ENCODE results near the gene KLHL17.

The KLHL17 gene

DNA sequence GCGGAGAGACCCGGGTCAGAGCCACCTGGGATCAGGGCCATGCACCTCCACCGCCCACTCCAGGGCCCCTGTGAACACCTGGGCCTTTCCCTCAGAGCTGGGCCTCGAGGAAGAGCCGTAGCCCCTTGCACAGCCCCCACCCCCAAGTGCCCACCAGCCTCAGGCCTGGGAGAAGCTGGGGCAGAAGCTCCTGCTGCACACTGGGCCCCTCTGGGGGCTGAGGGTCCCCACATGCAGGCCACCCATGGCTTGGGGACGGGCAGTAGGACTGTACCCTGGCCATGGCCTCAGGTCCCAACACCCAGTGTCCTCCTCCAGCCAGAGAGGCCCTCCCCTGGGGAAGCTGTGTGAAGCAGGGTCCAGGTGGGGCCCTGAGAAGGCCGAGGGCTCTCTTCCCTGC lies 7.8 kb upstream of the KLHL17 start:
- no peak for DNase-seq (ENCODE audit: low spot score)

DNA sequence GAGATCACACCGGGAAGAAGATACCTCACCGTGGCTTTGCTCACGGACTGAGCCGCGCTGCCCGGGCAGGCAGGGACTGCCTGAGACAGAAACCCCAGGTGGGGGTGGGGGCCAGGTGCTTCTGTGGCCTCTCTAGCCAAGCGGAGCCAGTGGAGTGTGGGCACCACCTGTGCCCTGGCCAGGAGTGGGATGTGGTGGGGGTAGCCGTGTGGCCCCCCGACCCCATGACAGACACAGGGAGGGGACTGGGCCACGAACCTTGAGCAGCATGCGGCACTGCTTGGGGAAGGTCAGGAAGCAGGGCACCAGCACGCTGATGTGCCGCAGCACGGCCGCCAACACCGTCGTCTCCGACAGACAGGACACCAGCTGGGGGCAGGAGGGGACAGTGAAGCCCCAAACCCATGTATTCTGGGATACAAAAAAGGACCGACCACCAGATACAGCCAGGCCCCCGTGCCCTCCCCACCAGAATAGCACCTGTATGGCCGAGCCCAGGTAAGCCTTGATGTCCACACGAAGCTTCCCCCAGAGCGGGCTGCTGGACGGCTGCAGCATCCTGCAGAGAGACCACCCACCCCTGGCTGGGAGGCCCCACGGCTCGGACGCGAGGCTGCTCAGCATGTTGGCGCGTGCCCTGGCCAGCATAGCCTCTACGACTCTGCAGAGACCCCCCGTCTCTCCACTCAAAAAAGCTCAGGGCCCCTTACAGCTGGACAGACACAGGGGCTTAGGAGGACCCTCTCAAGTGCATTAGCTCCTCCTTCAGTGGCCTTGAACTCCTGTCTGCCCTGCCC lies 6.7 kb upstream of the KLHL17 start:
- DNase-seq (ENCODE audit: low spot score): no peak

DNA sequence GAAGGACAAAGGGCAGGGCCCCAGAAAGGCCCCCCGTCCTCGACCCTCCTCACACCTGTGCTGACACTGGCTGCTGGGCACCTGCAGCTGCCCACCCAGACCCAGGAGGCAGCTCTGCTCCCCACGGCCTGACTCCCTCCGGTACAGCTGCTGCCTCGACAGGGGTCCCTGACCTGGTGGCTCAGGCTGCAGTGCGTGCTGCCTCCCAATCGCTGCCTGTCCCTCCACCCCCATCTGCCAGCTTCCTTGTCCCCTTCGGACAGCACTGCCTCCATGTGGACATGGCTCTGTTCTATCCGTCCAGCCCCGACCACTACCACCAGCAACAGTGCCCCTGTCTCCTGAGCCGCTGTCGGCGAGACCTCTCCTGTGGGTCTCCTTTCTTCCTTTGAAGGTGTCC lies 5.5 kb upstream of the KLHL17 start:
- no peak for DNase-seq (ENCODE audit: low spot score)

DNA sequence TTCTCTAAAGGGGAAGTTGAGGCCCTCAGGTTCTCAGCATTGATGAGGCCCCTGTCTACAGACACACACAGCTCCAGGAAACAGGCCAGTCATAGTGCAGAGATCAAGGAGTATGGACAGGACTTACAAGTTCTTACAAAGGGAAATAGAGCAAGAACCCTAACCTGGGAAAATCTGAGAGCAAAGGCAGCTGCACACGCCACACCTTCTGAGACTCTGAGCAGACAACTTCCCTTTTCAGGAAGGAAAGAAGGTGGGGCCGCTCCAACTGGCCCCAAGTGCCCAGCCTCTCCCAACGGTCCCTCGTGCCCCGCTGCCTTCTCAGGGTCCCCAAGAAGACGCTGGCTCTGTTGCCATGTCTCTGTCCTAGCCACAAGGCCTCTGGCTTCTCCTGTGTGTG lies 4.9 kb upstream of the KLHL17 start:
- DNase-seq (ENCODE audit: low spot score): no peak

DNA sequence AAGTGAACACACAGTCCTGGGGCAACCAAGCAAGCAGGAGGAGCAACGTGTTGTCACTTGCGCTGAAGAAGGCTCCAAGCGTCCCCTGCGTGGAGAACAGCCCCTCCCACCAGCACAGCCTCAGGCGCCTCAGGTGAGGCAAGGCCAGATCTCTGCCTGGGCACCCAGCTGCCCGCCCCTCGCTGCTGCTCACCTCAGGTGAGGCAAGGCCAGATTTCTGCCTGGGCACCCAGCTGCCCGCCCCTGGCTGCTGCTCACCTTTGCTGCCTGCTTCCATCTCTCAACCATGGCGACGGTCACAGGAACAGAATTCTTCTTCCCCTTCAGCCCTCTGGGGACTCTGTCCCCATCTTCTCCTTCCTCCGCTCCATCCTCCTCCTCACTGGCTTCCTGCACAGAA lies 3.7 kb upstream of the KLHL17 start:
- DNase-seq (ENCODE audit: low spot score): no peak

DNA sequence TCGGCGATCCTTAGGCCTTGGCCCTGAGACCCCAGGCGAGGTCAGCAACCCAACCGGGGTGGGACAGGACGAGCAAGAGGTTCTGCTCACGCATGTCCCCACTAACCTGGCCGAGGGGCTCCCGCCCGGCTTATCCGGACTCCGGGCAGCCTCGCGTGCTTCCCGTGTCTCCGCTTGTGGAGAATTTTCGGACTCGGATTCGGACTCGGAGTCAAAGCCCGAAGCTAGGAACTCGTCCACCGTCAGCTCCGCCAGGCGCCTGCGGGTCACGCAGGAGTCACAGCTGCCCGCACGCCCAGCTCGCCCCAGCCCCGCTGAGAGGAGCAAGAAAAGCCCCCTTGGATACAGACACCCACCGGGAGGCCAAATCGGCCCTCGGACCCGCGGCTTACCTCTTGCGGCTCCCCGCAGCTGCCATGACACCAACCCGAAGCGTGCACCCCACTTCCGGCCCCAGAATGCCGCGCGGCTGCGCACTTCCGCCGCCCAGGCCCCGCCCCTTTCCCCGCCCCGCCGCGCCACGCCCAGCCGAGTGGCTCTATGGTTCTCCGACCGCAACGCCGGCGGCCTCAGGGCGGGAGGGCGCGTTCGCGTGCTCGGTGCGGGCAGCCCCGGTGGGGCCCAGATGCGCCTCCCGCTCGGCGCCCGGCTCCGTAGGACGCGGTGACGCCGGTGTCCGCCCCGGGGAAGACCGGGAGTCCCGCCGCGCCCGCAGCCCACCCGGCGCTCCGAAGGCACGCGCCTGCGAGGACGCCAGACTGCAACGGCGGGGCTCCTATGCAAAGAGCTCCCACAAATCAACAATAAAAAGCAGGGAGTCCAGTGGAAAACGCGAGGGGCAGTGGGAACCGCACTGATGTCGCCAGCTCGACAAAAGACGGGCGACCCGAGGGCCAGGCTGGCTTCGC lies 1.3 kb upstream of the KLHL17 start, which contains the start of gene NOC2L:
Gene NOC2L (minus strand): TSS at position 434 of the 908 bp plus-strand sequence. CDS start 16 bp downstream, at position 418.
- peak; percentile 75 for DNase-seq (ENCODE audit: low spot score)

DNA sequence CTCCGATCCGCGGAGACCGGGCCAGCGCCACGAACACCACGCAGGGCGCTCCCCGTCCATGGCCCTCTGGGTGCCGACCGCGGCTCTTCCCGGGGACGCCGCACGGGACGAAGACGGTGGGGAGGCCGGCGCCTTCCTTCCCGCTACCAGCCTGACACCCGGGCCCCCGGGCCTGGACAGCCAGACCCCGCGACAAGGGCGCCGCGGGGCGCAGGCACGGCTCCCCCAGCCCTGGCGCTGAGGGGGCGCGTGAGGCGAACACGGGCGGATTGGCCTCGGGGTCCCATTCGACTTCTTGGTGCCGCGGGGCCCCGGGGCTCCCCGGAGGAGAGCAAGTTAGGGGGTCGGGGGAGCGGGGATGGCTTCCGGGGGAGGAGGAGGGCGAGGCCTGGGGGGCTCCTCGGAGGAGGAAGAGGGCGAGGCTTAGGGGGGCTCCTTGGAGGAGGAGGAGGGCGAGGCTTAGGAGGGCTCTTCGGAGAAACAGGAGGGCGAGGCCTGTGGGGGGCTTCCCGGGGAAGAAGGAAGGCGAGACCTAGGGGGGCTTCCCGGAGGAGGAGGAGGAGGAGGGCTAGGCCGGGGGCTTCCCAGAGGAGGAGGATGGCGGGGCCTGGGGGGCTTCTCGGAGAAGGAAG lies 537 bp upstream of the KLHL17 start:
- no peak for DNase-seq (ENCODE audit: low spot score)

DNA sequence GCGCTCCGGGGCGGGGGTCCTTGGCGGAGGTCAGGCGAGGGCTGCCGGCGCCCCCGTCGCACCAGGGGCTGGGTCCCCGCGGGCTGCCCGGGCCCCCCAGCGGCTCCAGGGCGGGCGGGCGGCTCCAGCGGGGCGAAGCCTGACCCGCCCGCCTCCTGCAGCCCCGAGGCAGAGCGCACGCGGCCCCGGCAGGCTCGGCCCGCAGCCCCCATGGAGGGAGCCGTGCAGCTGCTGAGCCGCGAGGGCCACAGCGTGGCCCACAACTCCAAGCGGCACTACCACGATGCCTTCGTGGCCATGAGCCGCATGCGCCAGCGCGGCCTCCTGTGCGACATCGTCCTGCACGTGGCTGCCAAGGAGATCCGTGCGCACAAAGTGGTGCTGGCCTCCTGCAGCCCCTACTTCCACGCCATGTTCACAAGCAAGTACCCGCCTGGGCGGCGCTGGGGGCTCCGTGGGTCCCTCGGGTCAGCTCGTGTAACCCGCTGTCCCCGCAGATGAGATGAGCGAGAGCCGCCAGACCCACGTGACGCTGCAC lies 817 bp downstream of the KLHL17 start:
- no peak for DNase-seq (ENCODE audit: low spot score)

DNA sequence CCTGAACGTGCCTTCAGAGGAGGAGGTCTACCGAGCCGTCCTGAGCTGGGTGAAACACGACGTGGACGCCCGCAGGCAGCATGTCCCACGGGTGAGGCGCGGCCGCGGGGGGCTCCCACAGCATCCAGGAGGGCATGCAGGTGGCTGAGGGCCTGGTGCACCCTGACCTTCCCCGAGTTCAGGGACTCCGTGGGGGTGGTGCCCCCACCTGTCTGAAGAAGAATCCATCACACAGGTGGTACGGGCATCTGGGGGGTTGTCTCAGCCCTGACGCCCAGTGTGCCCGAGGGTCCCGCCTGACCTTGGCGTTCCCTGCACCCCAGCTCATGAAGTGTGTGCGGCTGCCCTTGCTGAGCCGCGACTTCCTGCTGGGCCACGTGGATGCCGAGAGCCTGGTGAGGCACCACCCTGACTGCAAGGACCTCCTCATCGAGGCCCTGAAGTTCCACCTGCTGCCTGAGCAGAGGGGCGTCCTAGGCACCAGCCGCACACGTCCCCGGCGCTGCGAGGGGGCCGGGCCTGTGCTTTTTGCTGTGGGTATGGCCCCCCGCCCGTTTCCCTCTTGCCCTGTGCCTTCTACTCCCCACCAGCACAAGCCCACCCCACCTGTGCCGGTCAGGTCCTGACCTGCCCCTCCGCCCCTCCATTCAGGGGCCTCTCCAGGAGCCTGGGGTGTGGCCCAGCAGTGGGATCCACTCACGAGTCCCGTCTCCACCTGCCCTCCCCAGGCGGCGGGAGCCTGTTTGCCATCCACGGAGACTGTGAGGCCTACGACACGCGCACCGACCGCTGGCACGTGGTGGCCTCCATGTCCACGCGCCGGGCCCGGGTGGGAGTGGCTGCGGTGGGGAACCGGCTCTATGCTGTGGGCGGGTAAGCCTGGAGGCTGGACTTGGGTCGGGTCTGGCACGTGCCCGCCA lies 2.3 kb downstream of the KLHL17 start:
- no peak for DNase-seq (ENCODE audit: low spot score)

DNA sequence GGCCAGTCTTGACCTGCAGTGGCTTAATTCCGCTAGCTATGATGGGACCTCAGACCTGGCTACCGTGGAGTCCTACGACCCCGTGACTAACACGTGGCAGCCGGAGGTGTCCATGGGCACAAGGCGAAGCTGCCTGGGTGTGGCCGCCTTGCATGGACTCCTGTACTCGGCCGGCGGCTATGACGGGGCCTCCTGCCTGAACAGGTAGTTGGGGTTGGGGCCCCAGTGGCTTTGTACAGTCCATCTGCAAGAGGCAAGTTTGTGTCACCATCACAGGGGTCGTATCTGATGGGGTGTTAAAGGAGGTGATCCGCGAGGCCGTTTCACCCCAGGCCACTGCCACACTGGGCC lies 2.9 kb downstream of the KLHL17 start:
- DNase-seq (ENCODE audit: low spot score): no peak

DNA sequence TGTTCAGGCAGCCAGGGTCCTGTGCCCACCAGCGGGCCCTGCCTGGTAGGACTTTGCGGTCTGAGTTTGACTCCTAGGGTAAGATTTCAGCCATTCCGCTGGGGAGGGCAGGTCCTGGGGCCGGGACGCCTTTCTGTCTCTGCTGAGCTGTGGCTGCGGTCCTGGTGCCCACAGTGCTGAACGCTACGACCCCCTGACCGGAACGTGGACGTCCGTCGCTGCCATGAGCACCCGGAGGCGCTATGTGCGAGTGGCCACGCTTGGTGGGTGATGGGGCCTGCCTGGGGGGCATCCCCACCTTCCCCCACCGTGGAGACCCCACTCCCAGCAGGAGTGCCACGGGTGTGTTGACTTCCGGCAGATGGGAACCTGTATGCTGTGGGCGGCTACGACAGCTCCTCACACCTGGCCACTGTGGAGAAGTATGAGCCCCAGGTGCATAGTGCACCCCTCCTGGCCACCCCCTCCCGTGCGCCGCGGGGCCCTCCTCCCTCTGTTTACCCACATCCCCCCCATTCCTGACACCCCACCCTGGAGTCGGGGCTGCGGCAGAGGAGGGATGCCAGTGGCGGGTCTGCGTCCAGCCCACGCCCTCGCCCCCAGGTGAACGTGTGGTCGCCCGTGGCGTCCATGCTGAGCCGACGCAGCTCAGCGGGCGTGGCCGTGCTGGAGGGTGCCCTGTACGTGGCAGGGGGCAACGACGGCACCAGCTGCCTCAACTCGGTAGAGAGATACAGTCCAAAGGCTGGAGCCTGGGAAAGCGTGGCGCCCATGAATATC lies 3.6 kb downstream of the KLHL17 start:
- DNase-seq (ENCODE audit: low spot score): no peak

DNA sequence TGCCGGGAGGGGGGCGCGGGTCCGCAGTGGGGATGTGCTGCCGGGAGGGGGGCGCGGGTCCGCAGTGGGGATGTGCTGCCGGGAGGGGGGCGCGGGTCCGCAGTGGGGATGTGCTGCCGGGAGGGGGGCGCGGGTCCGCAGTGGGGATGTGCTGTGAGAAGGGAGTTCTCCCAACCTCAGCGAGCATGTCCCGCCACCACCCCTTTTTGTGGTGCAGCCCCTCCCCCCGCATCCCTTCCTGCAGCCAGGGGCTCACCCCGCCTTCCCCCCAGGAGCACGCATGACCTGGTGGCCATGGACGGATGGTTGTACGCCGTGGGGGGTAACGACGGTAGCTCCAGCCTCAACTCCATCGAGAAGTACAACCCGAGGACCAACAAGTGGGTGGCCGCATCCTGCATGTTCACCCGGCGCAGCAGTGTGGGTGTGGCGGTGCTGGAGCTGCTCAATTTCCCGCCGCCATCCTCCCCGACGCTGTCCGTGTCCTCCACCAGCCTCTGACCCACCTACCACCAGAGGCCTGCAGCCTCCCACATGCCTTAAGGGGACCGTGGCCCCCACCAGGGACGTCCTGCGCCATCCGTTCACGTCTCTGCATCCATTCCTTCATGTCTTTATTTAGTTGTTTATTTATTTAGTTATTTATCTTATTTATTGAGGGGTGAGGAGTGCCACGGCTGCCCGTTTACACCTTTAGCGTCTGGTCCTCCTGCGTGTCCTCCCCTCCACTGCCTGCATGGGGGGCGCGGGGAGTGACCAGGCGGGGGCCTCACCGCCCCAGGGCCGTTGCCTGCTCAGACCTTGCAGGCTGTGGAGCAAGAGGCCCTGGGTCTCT lies 4.5 kb downstream of the KLHL17 start:
- DNase-seq (ENCODE audit: low spot score): no peak

DNA sequence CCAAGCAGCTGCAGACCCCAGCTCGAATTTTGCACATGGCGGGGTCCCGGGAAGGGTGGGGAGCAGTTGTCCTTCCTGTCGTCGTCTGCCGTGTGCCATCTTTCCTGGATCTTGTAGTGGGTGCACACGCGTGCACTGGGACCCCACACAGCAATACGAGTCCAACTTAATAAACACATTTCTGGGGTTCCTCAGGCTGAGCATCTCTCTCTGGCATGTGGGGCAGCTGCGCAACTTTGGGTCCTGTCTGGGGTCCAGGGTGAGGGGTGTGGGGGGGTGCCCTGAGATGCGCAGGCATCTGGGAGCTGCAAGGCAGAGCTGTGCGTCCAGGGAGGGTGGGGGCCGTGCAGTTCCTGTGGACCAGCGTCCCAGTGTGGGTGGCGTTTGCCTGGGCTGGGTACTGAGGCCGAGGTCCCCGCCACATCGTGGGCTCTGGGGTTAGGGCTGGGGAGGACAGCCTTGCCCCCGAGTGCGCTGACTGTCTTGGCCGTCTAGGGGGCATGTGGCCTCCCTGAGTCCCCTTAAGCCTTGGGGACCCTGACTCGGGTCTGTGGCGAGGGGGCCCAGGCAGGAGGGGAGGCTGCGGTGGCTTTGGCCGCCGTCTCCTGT lies 5.2 kb downstream of the KLHL17 start:
- no peak for DNase-seq (ENCODE audit: low spot score)

DNA sequence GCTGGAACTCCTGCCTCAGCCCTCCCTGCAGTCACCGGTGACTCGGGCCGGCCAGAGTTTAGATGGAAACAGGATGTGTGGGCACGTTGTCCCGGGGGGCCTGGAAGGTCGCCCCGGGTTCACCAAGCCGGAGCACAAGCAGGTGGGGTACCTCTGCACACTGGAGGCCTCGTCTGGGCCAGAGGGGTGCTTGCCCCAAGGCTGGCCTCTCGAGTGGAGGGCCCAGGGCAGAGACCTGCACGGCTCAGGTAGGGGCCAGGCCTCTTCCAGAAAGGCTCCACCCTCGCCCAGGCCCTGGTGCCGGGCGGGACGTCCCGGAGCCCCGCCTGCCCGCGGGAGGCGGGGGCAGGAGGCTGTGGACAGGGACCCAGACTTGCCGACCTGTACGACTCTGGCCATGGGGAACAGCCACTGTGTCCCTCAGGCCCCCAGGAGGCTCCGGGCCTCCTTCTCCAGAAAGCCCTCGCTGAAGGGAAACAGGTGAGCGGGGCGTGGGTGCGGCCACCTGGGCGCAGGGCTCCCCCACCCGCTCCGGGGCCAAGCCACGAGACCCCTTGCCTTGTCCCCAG lies 5.8 kb downstream of the KLHL17 start, which contains the start of gene PLEKHN1:
Gene PLEKHN1 (plus strand): TSS at position 348 of the 569 bp plus-strand sequence. CDS start 50 bp downstream, at position 398.
- DNase-seq (ENCODE audit: low spot score): no peak

DNA sequence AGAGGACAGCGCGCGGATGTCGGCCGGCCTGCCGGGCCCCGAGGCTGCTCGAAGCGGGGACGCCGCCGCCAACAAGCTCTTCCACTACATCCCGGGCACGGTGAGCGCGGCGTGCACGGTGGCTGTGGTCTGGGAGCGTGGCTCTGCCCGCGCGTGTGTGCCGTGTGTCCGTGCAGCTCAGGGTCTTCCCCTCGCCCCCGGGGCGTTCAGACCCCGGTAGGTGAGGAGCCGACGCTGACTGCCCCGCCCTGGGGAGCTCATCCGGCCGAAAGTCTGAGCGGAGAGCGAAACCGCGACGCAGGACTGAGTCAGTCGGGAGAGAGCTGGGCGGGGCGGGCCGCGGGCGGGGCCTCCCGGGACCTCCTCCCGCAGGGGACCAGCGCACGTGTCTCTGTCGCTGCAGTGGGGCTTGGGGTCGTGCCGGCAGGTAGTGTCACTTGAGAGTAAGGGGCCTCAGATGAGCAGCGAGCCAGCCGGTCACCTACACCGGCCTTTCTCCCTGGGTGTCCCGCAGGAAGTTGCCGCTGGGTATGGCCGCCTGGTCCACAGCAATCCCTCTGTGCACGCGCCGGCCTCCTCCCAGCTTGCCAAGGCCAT lies 6.4 kb downstream of the KLHL17 start:
- peak; percentile 48 for DNase-seq (ENCODE audit: low spot score)

DNA sequence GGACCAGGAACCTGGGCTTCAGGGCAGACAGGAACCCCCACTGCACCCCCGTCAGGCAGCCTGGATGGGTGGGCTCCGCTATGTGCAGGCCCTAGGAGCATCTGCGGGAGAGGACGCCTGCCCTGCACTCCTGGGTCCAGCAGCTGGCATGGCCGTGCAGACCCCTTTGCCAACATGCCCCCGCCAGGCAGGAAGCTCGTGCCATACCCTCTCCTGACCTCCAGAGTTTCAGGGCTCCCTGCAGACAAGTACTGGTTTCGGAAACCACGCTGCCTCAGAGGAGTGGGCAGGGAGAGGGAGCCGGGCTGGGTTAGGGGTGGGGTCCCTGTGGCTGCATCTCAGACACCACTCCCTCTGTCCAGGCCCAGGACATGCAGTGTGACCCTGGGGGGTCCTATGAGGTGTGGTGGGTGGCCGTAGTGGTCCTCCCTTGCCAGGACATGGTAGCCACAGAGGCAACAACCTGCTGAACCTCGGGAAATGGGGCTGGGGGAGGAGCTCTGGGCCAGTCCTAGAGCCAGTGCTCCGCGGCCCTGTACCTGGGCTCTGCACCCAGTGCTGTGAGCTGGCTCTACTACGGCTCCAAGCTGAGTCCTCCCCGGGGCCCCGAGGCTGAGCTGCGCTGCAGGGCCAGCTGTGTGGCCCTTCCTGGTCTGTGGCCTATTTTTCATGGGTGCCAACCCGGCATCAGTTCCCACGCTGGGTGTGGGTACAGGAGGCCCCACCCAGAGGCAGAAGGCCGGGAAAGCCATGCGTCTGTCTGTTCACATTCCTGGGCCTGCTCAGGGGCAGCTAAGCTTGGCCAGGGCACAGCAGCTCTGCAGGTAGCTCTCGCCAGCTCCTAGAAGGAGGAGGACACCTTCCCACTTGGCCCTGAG lies 7.3 kb downstream of the KLHL17 start:
- DNase-seq (ENCODE audit: low spot score): no peak

DNA sequence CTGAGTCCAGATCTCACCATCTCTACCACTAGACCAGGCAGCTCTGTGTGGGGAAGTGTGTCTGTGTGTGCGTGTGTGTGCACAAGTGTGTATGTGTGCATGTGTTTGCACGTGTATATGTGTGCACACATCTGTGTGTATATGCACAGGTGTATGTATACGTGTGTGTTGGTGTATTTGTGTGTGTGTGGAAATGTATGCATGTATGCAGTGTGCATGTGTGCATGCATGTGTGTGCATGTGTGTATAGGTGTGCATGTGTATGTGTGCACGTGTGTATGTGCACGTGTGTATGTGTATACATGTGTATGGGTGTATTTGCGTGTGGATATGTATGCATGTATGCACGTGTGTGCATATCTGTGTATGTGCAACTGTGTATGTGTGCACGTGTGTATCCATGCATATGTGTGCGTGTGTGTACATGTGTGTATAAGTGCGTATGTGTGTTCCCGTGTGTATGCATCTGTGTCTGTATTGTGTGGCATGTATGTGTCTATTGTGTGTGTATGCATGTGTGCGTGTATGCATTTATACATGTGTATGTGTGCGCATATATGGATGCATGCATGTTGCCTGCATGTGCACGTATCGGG lies 9.0 kb downstream of the KLHL17 start:
- DNase-seq (ENCODE audit: low spot score): no peak
